Suppressor macrophage treated with lipopolysaccharide for 1 hour (primary cell): Measurements from ENCODE around the gene SLC39A10.
"Not testable (repeated sequence)": the region's sequence is repeated elsewhere in the genome, so short reads cannot be mapped to it uniquely, and the experiment has no call there.

ENCODE experiments used
- DNase-seq, 3 donors: peaks; one replicate each; pipeline ENCODE4 v3.0.0-alpha.2; 2020 to 2022

The SLC39A10 gene

DNA sequence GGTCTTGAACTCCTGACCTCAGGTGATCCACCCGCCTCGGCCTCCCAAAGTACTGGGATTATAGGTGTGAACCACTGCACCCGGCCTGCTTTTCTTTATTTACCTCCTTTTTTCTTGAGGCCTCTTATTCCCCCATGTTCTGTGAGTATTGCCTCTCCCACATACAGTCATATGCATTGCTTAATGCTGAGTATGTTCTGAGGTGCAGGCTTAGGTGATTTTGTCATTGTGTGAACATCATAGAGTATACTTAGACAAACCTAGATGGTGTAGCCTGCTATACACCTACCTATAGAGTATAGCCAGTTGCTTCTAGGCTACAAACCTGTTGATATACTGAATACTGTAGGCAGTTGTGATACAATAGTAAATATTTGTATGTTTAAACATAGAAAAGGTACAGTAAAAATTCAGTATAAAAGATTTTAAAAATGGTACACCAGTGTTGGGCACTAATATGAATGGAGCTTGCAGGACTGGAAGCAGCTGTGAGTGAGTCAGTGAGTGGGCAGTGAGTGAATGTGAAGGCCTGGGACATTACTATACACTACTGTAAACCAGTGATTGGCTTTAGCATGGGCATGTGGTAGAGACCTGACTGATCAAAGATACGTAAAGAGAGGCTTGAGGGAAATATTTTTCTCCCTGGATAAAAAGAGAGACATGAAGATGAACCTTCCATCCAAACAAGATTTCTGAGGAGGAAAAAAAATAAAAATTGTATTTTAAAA is 17.6 kb downstream of the SLC39A10 start:
- peak; percentile 26 to 29 (median 28) for DNase-seq

DNA sequence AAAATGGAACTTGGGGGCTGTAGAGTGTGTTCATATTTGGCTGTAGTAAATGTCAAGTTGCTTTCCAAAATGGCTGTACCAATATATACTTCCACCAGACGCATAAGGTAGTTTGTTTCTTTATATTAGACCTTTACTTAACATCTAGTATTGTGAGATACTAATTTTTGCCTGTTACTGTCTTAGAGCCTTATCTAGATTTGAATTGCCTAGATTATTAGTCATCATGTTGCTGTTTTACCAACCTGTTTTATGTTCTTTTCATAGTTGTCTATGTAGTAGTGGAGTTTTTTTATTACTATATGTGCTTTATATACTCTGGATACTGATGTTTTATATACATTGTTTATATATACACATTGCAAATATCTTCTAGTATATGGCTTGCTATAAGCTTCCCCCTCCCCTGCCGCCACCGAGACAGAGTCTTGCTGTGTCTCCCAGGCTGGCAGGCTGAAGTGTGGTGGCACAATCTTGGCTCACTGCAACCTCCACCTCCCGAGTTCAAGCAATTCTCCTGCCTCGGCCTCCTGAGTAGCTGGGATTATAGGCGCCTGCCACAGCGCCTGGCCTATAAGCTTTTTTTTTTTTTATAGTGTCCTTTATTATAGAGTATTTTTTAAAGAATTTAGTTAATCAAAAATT is 18.9 kb downstream of the SLC39A10 start:
- DNase-seq, result no peak

DNA sequence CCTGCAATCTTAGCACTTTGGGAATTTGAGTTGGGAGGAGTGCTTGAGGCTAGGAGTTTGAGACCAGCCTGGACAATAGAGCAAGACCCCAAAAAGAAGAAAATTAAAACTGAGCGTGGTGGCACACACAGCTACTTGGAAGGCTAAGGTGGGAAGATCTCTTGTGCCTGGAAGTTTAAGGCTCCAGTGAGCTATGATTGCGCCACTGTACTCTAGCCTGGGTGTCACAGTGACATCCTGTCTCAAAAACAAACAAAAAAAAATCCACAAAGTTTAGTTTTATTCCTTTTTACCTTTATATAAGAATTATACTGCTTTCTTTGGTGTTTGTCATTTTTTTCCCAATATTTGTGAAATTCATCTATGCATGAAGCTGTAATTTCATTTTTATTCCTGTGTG is 20.3 kb downstream of the SLC39A10 start:
- DNase-seq, result no peak

DNA sequence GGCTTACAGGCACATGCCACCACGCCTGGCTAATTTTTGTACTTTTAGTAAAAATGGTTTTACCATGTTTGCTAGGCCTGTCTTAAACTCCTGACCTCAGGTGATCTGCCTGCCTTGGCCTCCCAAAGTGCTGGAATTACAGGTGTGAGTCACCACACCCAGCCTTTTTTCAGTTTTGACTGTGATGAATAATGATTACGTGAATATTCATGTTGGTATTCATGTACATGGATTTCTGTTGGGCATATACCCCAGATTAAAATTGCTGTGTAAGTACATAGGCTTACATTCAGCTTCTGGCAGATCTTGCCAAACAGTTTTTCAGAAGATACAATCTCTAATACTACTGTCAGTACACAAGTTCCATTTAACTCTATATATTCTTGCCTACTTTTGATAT is 20.9 kb downstream of the SLC39A10 start:
- no peak for DNase-seq

DNA sequence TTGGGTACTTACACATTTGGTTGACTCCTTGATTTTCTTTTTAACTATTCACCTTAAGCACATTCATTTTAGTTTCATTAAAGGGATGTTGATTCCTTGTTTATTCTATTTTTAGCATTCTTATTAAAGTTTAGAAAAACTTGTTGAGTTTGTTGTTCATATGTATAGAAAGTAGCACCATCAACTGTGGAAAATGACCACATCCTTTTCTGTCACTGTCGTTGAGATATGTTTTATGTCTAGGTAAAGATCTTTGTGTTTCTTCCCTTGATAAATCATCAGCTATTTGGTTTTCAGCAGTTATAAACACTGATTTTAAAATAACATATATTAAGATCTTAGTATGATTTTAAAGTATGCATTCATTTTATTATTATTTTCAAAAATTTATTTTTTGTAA is 25.1 kb downstream of the SLC39A10 start:
- DNase-seq, result no peak

DNA sequence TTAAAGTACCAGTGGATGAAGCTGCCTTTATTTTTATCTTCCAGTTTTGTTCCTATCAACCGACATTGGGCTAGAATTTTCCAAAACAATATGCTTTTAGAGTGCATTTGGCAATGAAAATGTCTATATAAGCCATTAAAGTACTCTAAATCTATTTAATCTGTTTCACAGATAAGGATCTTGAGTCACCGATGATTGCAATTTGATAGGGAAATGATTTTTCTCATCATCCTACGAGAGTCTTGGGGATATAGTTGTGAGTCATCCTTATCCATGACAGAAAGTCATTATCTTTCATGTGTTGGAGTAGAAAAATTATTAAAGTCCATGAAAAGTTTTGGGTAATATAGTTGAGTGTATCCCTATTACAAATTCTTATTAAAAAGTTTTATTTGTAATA is 26.1 kb downstream of the SLC39A10 start:
- no peak for DNase-seq

DNA sequence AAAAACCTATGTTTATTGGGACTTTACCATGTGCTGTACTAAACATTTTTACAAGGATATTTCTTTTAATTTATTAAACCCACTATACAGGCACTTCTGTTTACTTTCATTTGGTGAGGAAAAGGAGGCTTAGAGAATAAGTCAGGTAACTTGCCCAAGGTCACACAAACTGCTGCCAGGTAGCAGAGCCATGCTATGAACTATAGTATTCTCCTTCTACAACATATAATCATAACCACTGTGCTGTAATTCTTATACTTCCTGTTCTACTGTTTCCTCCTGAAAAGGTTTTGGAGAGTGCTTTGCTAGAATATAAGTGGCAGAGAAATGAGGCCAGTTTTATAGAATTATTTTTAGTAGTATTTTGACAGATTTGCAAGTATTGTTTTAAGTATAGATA is 29.5 kb downstream of the SLC39A10 start:
- DNase-seq, result no peak

DNA sequence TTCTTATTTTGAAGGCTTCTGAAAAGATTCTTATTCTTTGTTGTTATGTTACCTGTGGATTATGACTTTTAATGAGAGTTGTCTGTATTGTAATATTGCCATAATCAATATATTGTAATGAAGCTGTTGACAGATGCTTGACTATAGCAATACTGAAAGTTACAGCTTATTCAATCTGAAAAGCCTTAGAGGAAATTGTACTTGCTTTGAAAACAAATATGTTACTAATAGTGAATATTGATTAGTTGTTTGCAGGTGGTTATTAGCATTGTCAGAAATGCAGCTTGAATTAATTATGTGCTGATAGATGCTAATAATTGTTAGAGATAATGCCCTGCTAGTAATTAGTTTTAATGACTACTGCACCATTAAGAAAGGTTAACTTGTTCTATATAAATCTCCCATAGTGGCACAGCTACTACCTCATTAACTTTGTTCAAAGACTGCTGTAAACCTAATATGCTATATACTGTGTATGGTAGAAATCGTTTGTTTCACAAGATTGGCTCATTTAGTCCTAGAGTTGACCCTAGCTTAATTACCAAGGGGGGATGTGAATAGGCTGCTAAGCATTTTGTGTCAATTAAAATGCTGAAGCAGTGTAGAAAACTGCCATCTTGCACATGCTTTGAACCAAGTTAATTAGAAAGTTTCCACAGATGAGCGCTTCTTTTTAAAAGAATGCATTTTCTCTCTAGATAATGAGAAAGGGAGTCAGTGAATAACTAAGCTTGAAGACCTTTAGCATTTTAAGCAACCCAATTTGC is 30.5 kb downstream of the SLC39A10 start:
- no peak for DNase-seq

DNA sequence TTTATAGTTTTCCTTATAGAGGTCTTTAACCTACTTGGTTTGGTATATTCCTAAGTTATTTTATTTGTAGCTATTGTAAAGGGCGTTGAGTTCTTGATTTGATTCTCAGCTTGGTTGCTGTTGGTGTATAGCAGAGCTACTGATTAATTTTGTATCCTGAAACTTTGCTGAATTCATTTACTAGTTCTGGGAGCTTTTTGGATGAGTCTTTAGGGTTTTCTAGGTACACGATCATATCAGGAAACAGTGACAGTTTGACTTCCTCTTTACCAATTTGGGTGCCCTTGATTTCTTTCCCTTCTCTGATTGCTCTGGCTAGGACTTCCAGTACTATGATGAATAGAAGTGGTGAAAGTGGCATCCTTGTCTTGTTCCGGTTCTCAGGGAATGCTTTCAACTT is 35.5 kb downstream of the SLC39A10 start:
- DNase-seq, result not testable (repeated sequence)

DNA sequence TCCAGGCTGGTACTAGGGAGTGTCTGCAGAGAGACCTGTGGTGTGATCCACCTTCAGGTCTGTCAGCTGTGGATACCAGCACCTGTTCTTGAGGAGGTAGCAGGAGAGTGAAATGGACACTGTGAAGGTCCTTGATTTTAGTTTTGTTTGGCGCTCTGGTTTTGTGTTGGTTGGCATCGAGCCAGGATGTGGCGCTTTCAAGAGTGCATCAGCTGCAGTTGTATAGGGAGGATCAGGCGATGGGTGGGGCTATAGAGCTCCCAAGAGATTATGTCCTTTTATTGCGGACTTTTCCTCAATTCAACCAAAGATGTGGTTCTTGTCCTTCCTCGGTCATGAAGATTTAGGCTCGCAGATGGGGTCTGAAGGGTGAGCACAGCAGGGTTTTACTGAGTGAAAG is 37.5 kb downstream of the SLC39A10 start:
- no peak for DNase-seq

DNA sequence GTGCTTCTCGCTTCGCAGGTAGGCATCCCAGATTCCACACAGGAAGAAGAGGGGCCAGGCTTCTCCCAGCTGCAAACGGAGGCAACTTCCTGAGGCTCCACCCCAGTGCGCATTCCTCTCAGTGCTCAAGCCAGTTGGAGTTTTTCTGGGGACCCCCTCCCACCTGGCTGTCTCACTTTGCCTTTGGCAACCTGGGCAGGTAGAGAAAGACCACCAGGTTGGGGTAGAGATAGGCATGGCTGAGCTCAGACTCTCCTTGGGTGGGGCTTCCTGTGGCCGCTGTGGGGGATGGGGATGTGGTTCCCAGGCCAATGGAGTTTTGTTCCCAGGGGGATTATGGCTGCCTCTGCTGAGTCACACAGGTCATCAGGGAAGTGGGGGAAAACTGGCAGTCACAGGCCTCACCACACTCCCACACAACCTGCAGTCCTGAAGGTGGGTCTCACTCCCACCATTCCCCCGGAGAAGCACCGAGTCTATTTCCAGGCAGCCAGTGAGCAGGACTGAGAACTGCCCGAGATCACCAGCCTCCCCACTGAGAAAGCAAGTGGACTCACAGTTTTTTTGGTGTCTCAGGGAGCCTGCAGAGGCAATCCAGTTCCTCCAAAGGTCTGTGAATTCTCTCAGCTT is 38.1 kb downstream of the SLC39A10 start:
- no peak for DNase-seq

DNA sequence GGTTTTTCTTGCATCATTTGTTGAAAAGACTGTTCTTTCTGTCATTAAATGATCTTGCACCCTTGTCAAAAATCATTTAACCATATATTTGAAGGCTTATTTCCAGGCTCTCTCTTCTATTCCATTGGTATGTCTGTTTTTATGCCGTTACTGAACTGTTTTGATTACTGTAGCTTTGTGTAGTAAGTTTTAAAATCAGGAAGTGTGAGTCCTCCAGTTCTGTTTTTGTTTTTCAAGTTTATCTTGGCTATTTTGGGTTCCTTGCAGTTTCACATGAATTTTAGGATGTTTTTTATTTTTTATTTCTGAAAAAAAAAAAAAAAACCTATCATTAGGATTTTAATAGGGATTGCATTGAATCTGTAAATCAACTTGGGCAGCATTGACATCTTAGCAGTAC is 39.0 kb downstream of the SLC39A10 start:
- no peak for DNase-seq

DNA sequence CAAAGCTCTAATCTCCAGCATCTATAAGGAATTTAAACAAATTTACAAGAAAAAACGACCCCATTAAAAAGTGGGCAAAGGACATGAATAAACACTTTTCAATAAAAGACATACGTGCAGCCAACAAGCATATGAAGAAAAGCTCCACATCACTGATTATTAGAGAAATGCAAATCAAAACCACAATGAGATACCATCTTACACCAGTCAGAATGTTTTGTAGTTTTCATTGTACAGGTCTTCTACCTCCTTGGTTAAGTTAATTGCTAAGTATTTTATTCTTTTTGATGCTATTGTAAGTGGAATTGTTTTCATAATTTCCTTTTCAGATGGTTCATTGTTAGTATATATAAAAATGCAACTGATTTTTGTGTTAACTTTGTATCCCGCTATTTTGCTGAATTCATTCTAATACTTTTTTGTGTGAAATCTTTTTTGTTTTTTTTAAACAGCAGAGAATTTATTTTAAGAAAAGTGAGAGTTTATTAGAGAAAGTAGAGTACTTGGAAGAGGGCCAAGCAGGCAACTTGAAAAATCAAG is 40.7 kb downstream of the SLC39A10 start:
- no peak for DNase-seq

DNA sequence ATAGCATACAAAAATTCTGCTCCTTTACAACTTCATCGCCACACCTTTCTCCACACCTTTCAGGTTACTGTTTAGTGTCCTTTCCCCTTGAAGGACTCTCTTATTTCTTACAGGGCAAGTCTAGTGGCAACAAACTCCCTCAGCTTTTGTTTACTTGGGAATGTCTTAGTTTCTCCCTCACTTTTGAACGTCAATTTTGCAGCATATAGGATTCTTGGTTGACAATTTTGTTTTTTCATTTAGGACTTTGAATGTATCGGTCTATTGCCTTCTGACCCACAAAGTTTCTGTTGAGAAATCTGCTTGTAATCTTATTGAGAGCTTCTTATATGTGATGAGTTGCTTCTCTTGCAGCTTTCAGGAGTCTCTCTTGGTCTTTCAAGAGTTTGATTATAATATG is 43.5 kb downstream of the SLC39A10 start:
- DNase-seq, result no peak

DNA sequence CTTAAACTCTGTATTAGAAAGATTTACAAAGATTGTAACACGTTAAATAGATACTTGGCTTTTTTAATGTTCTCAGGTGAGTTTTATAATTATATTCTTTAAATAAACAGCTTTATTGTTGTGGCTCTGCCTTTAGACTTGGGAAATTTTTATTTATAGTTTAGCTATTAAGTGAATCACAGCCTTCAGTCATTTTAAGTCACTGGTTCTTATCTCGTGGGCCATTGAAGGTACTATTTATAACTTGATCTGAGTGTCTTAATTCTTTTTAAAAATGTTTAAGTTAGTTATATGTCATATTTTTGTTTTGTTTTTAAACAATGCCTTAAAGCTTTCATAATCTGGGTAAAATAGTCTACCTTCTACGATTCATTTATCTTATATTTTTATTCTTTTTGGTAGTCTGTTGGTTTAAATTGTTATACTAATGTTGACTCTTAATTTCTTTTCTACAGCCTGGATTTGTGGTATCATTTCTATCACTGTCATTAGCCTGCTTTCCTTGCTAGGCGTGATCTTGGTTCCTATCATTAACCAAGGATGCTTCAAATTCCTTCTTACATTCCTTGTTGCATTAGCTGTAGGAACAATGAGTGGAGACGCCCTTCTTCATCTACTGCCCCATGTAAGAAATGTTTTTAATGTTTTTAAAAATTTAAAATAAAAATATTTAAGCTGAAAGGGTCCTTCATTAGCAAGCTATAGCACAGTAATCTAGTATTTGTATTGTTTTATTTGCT is 49.3 kb downstream of the SLC39A10 start:
- DNase-seq, result no peak

DNA sequence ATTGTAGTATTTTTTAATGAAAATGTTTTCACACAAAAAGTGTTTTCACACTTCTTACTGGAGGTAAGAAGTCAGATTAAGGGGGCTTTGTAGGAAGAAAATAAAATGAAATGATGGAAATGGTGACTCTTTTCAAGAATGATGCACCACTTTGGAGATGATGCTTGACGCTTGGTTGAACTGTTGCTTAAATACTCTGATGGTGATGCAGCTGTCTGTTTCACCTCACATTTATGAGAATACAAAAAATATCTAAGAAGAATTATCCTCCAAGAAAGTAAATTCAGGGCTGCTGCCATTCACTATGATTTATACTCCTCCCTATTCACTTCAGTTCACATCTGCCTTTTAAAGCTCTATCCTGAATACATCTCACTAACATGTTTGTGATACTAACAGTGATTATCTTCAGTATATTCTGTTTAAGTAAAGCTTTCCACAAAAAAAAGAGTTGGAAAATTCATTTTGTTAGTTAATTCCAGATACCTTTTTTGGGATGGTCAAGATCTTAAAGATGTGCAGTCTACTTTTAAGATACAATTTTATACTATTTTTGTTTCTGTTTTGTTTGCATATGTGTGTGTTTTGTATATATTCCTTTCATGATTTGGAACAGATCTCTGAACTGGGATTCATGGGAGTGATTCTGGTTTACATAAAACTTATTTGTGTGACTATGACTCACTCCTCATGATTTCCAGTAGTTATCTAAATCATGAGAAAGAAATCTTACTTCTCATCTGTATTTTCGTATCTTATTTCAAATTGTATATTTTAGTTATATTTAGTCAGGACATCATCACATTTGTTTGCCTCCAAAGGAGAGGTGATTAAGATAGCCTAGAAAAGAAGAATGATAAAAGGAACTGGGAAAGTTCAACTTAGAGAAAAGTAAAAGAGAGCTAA is 53.1 kb downstream of the SLC39A10 start:
- DNase-seq, result no peak

DNA sequence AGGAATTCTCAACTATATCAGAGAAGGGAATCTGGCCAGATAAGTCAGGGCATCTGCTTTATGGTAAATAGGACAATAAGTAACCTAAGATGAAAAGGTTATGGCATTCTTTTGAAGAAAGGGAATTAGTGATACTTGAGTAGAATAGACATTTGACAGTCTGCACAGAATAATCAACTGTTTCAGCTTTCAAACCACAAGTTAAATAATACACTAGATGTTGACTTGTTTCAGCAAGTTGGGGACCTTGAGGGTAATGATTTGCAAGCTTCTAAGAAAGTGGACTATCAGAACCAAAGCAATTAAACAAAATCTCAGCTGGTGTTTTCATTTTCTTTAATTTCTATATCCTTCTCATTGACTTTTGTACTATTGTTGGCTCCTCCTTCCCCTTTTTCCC is 54.5 kb downstream of the SLC39A10 start:
- no peak for DNase-seq

DNA sequence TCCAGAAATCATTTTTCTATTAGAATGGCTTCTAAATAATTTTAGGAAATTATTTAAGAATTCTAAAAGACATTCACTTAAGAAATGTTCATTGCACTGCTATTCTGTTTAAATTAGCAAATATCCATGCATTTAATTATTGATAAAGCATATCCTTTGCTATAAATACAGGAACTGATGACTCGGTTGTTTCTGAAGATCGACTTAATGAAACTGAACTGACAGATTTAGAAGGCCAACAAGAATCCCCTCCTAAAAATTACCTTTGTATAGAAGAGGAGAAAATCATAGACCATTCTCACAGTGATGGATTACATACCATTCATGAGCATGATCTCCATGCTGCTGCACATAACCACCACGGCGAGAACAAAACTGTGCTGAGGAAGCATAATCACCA is 59.4 kb downstream of the SLC39A10 start:
- no peak for DNase-seq

DNA sequence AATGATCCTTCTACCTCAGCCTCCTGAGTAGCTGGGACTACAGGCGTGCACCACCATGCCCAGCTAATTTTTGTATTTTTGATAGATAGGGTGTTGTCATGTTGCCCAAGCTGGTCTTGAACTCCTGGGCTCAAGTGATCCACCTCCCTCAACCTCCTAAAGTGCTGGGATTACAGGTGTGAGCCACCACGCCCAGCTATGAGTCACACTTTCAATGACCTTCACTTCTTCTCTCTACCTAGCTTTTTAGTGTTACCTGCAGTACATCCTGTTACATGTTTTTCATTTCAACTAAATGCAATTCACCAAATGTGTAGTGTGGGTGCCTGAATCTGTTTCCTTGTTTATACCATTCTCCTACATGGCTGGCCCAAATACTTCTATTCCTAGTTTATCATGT is 64.0 kb downstream of the SLC39A10 start:
- DNase-seq, result no peak

DNA sequence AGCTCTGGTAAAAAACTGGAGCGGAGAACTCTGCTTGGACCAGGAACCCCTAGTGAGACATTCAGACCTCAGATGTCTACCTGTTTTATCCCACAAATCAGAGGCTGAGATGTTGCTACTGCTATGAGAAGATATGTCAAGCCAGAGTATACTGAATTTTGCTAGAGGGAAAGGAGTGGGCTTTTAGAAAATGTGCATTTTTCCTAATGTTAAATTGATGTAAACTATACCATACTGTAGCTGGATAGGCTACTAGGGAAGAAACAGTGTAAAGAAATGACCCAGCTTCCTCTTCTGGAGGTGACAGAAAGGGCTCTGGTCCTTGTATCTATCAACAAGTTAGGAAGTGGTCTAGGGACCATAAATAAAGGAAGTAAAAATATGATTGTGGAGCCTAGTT is 65.0 kb downstream of the SLC39A10 start:
- peak in 2 of 3 donors; percentile 1 to 7 for DNase-seq

DNA sequence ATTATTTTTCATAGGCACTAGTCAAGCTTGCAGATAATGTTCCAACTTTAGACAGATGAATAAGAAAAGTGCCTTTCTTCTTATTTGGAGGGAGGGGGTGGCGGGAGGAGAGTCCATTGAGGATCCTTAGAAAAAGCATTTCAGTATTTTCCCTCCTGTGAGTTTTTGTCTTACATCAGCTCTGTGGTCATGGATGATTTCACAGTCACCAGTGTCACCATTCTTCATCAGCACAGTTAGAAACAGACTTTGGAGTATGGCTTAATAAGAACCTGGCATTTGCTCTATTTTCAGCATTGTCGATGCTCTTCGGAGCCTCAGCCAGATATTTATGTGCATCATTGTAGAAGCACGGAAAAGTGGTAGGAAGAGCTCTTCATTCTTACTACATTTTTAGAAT is 70.1 kb downstream of the SLC39A10 start:
- DNase-seq, result peak in 1 of 3 donors; percentile 7
